ENCODE results near the gene ARHGEF11.

Gene ARHGEF11

GRCh38 chr1:157019457-157019856 is 26.1 kb downstream of the ARHGEF11 start:
- TF ChIP-seq ZFX (IDR thresholded peaks at IDR 0.05) (no peak), CTCF (conservative IDR thresholded peaks at IDR 0.05) (no peak)
- H3K27ac ChIP-seq = no peak overlapping the region

- TF ChIP-seq ZFX (IDR thresholded peaks at IDR 0.05) (no peak), CTCF (conservative IDR thresholded peaks at IDR 0.05) (no peak)
- H3K27ac ChIP-seq = no peak overlapping the region
These were observed 33.7 kb downstream of the ARHGEF11 start for GRCh38 chr1:157011845-157012244.

- TF ChIP-seq CTCF (conservative IDR thresholded peaks at IDR 0.05) (no peak), ZFX (IDR thresholded peaks at IDR 0.05) (no peak)
- no peak overlapping the region for H3K27ac ChIP-seq
These were observed 37.0 kb downstream of the ARHGEF11 start for GRCh38 chr1:157008502-157008901.

- TF ChIP-seq ZFX (IDR thresholded peaks at IDR 0.05) (no peak), CTCF (conservative IDR thresholded peaks at IDR 0.05) (no peak)
These were observed 38.2 kb downstream of the ARHGEF11 start for GRCh38 chr1:157007306-157007705.

GRCh38 chr1:157006676-157007075 is 38.9 kb downstream of the ARHGEF11 start:
- no peak overlapping the region for H3K27ac ChIP-seq
- TF ChIP-seq CTCF (conservative IDR thresholded peaks at IDR 0.05) (no peak), ZFX (IDR thresholded peaks at IDR 0.05) (no peak)

More at GRCh38 chr1:157007306-157007705, 38.2 kb downstream of the ARHGEF11 start:
- no peak overlapping the region for H3K27ac ChIP-seq

GRCh38 chr1:157005965-157006364 is 39.6 kb downstream of the ARHGEF11 start:
- no peak for TF ChIP-seq CTCF (conservative IDR thresholded peaks at IDR 0.05)
- no peak for TF ChIP-seq ZFX (IDR thresholded peaks at IDR 0.05)

GRCh38 chr1:157004806-157005205 is 40.7 kb downstream of the ARHGEF11 start:
- no peak overlapping the region for H3K27ac ChIP-seq
- TF ChIP-seq CTCF (conservative IDR thresholded peaks at IDR 0.05) (no peak), ZFX (IDR thresholded peaks at IDR 0.05) (no peak)

More at GRCh38 chr1:157005965-157006364, 39.6 kb downstream of the ARHGEF11 start:
- H3K27ac ChIP-seq = no peak overlapping the region
